Right ventricle myocardium inferior (tissue), 1 donor: ENCODE data around the gene GORASP1. TPM values are rescaled to one million over a fixed set of nuclear protein-coding genes. Genes with fewer than 3 reads are reported as not detected.

Source experiments
- ATAC-seq: fragments of 200-7000 bp; cut with Tn5 transposase; one replicate; pipeline ENCODE4 v1.9.1; 2020; ENCODE audit warnings: mild to moderate bottlenecking, moderate library complexity
- DNase-seq: peaks from one replicate; pipeline ENCODE4 v3.0.0; 2021; ENCODE audit errors: missing footprints
- intact Hi-C: fragments of 100-400 bp; cut with DNase I; formaldehyde crosslinking; loops from one replicate; pipeline ENCODE4 v1.11.0; 2022
- microRNA-seq: library from miRNA; unstranded; fragments of <30 nt; microRNA quantifications from one replicate; pipeline ENCODE4 v1.2.0, GENCODE V29; 2020
- total RNA-seq: library from RNA; stranded (reverse); fragmentation: NEBNext Ultra II Directional; extraction: Animal tissue kit (Norgen Biotek cat#: 25700); gene quantifications from one replicate; pipeline ENCODE4 v1.2.1, GENCODE V29; 2021
- donor health status: DM: no; HTN: yes; CAD: no; lungs with severe emphysema.

The GORASP1 gene
- total RNA-seq, 1 donor from 2014 or later, result 45.6 TPM

DNA sequence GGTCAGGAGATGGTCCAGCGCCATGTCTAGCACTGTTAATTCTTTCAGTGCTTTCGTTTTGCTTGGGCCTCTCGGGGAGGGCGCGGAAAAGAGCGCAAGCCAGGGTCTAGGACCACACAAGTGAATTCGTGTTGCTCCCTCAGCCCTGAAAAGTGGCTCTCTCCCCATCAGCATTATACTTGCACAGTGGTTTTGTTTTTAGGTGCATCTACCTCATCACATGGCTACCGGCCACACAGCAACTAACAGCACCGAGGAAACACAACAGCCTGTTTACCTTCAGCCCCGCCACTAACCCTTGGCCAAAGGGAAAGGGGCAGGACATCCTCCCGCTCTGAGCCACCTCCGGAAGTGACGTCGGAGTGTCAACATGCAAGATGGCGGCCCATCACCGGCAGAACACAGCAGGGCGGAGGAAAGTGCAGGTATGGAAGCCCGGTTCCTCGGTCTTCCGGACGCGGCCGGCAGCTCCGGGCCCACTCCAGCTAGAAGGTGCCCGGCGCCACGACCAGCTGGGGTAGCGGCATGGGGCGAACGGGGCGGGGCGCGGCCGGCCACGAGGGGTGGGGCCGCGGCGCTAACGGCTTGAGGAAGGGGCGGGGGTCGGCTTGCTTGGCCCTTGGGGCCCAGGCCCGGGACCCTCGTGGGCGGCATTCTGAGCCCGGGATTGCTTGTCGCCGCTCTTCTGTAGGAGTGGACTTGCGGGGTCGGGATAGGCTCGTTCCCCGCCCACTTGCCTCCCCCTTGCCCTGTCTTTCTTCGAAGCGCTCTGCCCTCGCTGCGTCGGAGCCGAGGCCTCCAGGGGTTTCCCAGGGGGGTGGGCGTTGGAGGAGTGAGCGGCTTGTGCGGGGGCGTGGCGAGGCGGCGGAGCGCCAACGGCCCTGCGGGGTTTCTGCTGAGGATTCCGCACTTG, 55.5 kb downstream of the GORASP1 start, which contains the start of the genes SCN11A and WDR48:
TSS of gene SCN11A (minus strand) at position 296 of the 913 bp plus-strand sequence. CDS start 101,582 bp downstream, outside the sequence.
TSS of gene WDR48 (plus strand) at position 368 of the 913 bp plus-strand sequence. CDS start at position 378, 10 bp downstream.
- DNase-seq (peak; percentile 98), ATAC-seq (peak; percentile 98)
- intact Hi-C loops, result no loop called here

DNA sequence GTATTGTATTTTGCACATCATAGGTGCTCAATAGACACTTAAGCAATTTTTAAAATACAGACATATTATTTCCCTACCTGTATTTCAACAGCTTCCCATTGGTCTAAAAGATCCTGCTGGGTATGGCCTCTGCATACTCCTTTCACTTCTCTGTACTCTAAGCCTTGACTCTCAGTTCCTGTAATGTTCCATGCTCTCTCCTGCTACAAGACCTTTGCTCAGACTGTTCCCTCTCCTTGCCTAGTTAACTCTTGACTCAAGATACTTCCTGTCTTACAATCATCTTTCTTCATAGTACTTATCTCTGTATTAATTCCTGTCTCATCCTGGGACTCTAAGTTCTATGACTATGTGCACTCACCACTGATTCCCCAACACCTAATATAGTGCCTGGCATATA, 57.4 kb downstream of the GORASP1 start:
- DNase-seq (no peak), ATAC-seq (no peak)
- intact Hi-C loops, result no loop called here

Small RNA genes lying within 50 kb of the gene (microRNA-seq; reads per million reads assigned to microRNA genes)
- not detected for gene MIR6822

Other genes with a start within 250 kb of the GORASP1 start
- gene SCN11A, start 55.7 kb downstream of the GORASP1 start, total RNA-seq, result 0.08 TPM
- 28.9 TPM for gene WDR48, start 55.6 kb downstream of the GORASP1 start, total RNA-seq
- gene TTC21A, start 53 bp upstream of the GORASP1 start, total RNA-seq, result 1.2 TPM
- 12.9 TPM for gene CSRNP1, start 46.0 kb upstream of the GORASP1 start, total RNA-seq
- gene XIRP1, start 85.0 kb upstream of the GORASP1 start, total RNA-seq, result 317 TPM
- 2.1 TPM for gene CX3CR1, start 172.4 kb upstream of the GORASP1 start, total RNA-seq
- gene CCR8, start 222.1 kb upstream of the GORASP1 start, total RNA-seq, result not detected